Stimulated activated CD8-positive, alpha-beta memory T cell treated with anti-CD3 and anti-CD28 coated beads, Interleukin-12 subunit alpha, Interleukin-12 subunit beta, amount 100 ng/mL, for 4 hours (primary cell): Measurements from ENCODE around the gene ATG2A.
A peak's percentile ranks its signal among the peaks of the same experiment; 100 is the strongest.

Experiments
- DNase-seq: peaks from one replicate; pipeline ENCODE4 v3.0.0-alpha.2; 2020; ENCODE audit warnings: low read depth

ATG2A gene

GRCh38 chr11:64900774-64901173, 16.2 kb downstream of the ATG2A start:
- no peak for DNase-seq

GRCh38 chr11:64900263-64900678, 16.7 kb downstream of the ATG2A start:
- no peak for DNase-seq

- no peak for DNase-seq
These were observed 18.5 kb downstream of the ATG2A start for GRCh38 chr11:64898541-64898940.

GRCh38 chr11:64898076-64898445, 18.9 kb downstream of the ATG2A start:
- DNase-seq, result no peak

GRCh38 chr11:64897381-64898075, 19.5 kb downstream of the ATG2A start:
- DNase-seq, result no peak

- DNase-seq, result no peak
These were observed 20.5 kb downstream of the ATG2A start for GRCh38 chr11:64896448-64897022.

GRCh38 chr11:64894812-64895452, 22.1 kb downstream of the ATG2A start:
- no peak for DNase-seq

GRCh38 chr11:64894070-64894811, 22.8 kb downstream of the ATG2A start:
- DNase-seq, result peak; percentile 76

- DNase-seq, result no peak
These were observed 23.6 kb downstream of the ATG2A start for GRCh38 chr11:64893194-64894069.

- DNase-seq, result no peak
These were observed 24.2 kb downstream of the ATG2A start for GRCh38 chr11:64892838-64893193.

GRCh38 chr11:64892411-64892831, 24.6 kb downstream of the ATG2A start:
- DNase-seq, result no peak

GRCh38 chr11:64891880-64892279, 25.1 kb downstream of the ATG2A start:
- no peak for DNase-seq

- no peak for DNase-seq
These were observed 25.7 kb downstream of the ATG2A start for GRCh38 chr11:64891215-64891848.

GRCh38 chr11:64890522-64890939, 26.5 kb downstream of the ATG2A start:
- DNase-seq, result no peak

GRCh38 chr11:64888729-64889511, 28.1 kb downstream of the ATG2A start:
- no peak for DNase-seq

- DNase-seq, result no peak
These were observed 28.6 kb downstream of the ATG2A start for GRCh38 chr11:64888406-64888728.

GRCh38 chr11:64887757-64888405, 29.1 kb downstream of the ATG2A start:
- peak; percentile 66 for DNase-seq

GRCh38 chr11:64887234-64887756, 29.7 kb downstream of the ATG2A start:
- no peak for DNase-seq

- DNase-seq, result no peak
These were observed 31.4 kb downstream of the ATG2A start for GRCh38 chr11:64885367-64886286.
